PC-9 (cell line): Measurements from ENCODE around the gene SLC15A2. TPM values are rescaled to one million over a fixed set of nuclear protein-coding genes. Genes with fewer than 3 reads are reported as not detected.

Experiments
- BruUV-seq: library from RNA; stranded (reverse); fragments of 400-500 nt; replicated peaks from 2 replicates; lab custom pipeline; 2021; lab: Mats Ljungman, UMichigan
- CTCF ChIA-PET: fragments of 300-600 bp; sonication (Branson Sonifier 250); formaldehyde crosslinking; loops from one replicate; lab custom pipeline; 2022; ENCODE audit warnings: antibody characterized with exemption; lab: Charles Lee
- POLR2A ChIA-PET: fragments of 300-600 bp; sonication (Branson Sonifier 250); formaldehyde crosslinking; loops from one replicate; lab custom pipeline; 2022; ENCODE audit warnings: antibody characterized with exemption; ENCODE audit not compliant: unreplicated experiment; lab: Charles Lee
- DNase-seq, 2 experiments: peaks; one replicate each; pipeline versions ENCODE4 v3.0.0 to v3.0.0-alpha.2; 2015 to 2022; ENCODE audit warnings: mixed read lengths in 1 of 2
- H2AFZ ChIP-seq: fragments of 200-600 bp; sonication (generic); 2 replicates; pipeline ENCODE4 v1.8.1; 2017; ENCODE audit warnings: antibody characterized with exemption
- H3F3A ChIP-seq: fragments of 200-600 bp; sonication (generic); 2 replicates; pipeline ENCODE4 v1.8.1; 2017; ENCODE audit warnings: antibody characterized with exemption, mild to moderate bottlenecking, low read depth; ENCODE audit not compliant: insufficient read depth
- H3K27ac ChIP-seq: fragments of 200-600 bp; sonication (generic); 2 replicates; pipeline ENCODE4 v1.6.1; 2016; ENCODE audit warnings: mixed run types
- H3K27me3 ChIP-seq: fragments of 200-600 bp; sonication (generic); 2 replicates; pipeline ENCODE4 v1.6.1; 2016; ENCODE audit warnings: low read depth, mixed run types; ENCODE audit not compliant: insufficient read depth
- H3K36me3 ChIP-seq: fragments of 200-600 bp; sonication (generic); 2 replicates; pipeline ENCODE4 v1.6.1; 2016; ENCODE audit warnings: low read depth, mixed run types
- H3K4me1 ChIP-seq: fragments of 200-600 bp; sonication (generic); replicated peaks from 2 replicates; pipeline ENCODE4 v1.6.1; 2016; ENCODE audit warnings: mixed run types; ENCODE audit not compliant: insufficient read depth
- H3K4me2 ChIP-seq: fragments of 200-600 bp; sonication (generic); 2 replicates; pipeline ENCODE4 v1.6.1; 2017; ENCODE audit warnings: mixed run types
- H3K4me3 ChIP-seq: fragments of 200-600 bp; sonication (generic); 2 replicates; pipeline ENCODE4 v1.6.1; 2016; ENCODE audit warnings: mixed run types
- H3K79me2 ChIP-seq: fragments of 200-600 bp; sonication (generic); 2 replicates; pipeline ENCODE4 v1.6.1; 2017; ENCODE audit warnings: low read depth, mixed run types
- H3K9me2 ChIP-seq: fragments of 200-600 bp; sonication (generic); 2 replicates; pipeline ENCODE4 v1.8.1; 2017; ENCODE audit warnings: mild to moderate bottlenecking; ENCODE audit not compliant: insufficient read depth
- H3K9me3 ChIP-seq: fragments of 200-600 bp; sonication (generic); 2 replicates; pipeline ENCODE4 v1.8.1; 2016; ENCODE audit warnings: low read depth; ENCODE audit not compliant: insufficient read depth
- H4K20me1 ChIP-seq: fragments of 200-600 bp; sonication (generic); 2 replicates; pipeline ENCODE4 v1.8.1; 2017; ENCODE audit not compliant: insufficient read depth
- EZH2 ChIP-seq: fragments of 200-600 bp; sonication (generic); IDR thresholded peaks from 2 replicates; pipeline ENCODE4 v1.8.0; 2017; ENCODE audit warnings: antibody characterized with exemption, low read depth
- intact Hi-C: fragments of 100-400 bp; cut with micrococcal nuclease; formaldehyde crosslinking; loops from one replicate; pipeline ENCODE4 v1.10.0; 2022; ENCODE audit not compliant: unreplicated experiment
- total RNA-seq: library from RNA; stranded (reverse); gene quantifications from 2 replicates; pipeline ENCODE4 v1.2.3, GENCODE V29; 2021
- TF ChIP-seq, protein P1 (sequence below): fragments of 200-600 bp; sonication (generic); conservative IDR thresholded peaks from 2 replicates; pipeline ENCODE4 v1.6.1; 2017; ENCODE audit warnings: mixed run types, antibody characterized with exemption, mild to moderate bottlenecking, moderate library complexity

The SLC15A2 gene
- total RNA-seq, 1 experiment from 2014 or later: 2.8 TPM

DNA sequence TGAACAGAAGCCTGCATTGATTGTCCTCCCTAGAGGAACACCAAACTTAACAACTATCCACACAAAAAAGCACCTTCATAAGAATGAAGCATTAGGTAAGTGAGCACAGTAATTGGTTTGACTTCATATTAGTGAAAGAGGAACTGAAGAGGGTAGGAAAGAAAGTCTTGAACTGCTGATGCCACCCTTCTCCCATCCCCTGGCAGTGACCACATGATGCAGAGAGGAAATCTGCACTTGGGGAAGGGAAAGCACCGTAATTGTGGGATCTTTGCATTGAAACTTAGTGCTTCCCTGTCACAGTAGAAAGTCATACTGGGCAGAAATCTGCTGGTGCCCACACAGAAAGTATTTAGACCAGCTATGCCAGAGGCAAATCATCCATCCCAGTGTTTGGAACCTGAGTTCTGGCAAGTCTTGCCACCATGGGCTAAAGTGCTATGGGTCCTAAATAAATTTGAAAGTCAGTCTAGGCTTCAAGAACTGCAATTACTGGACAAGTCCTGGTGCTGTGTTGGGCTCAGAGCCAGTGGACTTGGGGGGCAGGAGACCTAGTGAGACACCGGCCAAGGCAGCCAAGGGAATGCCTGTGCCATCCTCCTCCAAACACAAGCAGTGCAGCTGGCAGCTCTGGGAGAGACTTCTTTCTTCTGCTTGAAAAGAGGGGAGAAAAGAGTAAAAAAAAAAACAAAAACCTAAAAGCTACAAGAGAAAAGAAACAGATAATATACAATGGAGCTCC, 63.6 kb downstream of the SLC15A2 start:
- no peak for DNase-seq
- Histone ChIP-seq H3K27me3 (no peaks in the 10 kb centered on the region), H3K27ac (no peak overlapping the region), H3F3A (no peaks in the 10 kb centered on the region), H3K4me1 (no peaks in the 10 kb centered on the region), H3K4me3 (no peak overlapping the region), H3K9me3 (no peaks in the 10 kb centered on the region; the same call in 1 of the 2 replicates), H4K20me1 (no peaks in the 10 kb centered on the region), H3K79me2 (no peaks in the 10 kb centered on the region), H2AFZ (no peak overlapping the region), H3K9me2 (0 out of 2 replicates have a peak, but pooled peaks cover 6% of the 10 kb centered on the region), H3K4me2 (no peak overlapping the region), H3K36me3 (no peaks in the 10 kb centered on the region)
- ChIA-PET CTCF (no interaction called here), POLR2A (no interaction called here)
- no TSS peak for BruUV-seq
- intact Hi-C loops: no loop called here
- TF ChIP-seq, protein P1, sequence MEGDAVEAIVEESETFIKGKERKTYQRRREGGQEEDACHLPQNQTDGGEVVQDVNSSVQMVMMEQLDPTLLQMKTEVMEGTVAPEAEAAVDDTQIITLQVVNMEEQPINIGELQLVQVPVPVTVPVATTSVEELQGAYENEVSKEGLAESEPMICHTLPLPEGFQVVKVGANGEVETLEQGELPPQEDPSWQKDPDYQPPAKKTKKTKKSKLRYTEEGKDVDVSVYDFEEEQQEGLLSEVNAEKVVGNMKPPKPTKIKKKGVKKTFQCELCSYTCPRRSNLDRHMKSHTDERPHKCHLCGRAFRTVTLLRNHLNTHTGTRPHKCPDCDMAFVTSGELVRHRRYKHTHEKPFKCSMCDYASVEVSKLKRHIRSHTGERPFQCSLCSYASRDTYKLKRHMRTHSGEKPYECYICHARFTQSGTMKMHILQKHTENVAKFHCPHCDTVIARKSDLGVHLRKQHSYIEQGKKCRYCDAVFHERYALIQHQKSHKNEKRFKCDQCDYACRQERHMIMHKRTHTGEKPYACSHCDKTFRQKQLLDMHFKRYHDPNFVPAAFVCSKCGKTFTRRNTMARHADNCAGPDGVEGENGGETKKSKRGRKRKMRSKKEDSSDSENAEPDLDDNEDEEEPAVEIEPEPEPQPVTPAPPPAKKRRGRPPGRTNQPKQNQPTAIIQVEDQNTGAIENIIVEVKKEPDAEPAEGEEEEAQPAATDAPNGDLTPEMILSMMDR: no peak
- TF ChIP-seq EZH2: no peak

DNA sequence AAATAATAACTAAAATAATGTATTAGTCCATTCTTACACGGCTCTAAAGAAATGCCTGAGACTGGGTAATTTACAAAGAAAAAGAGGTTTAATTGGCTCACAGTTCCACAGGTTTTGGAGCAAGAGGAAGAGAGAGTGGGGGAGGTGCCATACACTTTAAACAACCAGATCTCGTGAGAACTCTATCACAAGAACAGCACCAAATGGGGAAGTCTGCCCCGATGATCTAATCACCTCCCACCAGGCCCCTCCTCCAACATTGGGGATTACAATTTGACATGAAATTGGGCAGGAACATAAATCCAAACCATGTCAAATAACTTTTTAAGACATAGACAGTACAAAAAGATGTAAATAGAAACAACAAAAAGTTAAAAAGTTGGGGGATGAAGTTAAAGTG, 64.6 kb downstream of the SLC15A2 start:
- intact Hi-C loops: no loop called here
- no peak overlapping the region for H2AFZ ChIP-seq
- ChIA-PET POLR2A (no interaction called here), CTCF (no interaction called here)
- no peaks in the 10 kb centered on the region for H4K20me1 ChIP-seq
- H3K79me2 ChIP-seq: no peaks in the 10 kb centered on the region
- H3K36me3 ChIP-seq: no peaks in the 10 kb centered on the region
- no peak overlapping the region for H3K4me2 ChIP-seq
- H3K9me2 ChIP-seq: 0 out of 2 replicates have a peak, but pooled peaks cover 6% of the 10 kb centered on the region
- H3K4me3 ChIP-seq: no peak overlapping the region
- no peaks in the 10 kb centered on the region for H3F3A ChIP-seq
- H3K4me1 ChIP-seq: no peaks in the 10 kb centered on the region
- no peak for TF ChIP-seq EZH2
- TF ChIP-seq, protein P1: no peak
- BruUV-seq: no TSS peak
- H3K27me3 ChIP-seq: no peaks in the 10 kb centered on the region
- no peak overlapping the region for H3K27ac ChIP-seq
- no peak for DNase-seq
- H3K9me3 ChIP-seq: no peaks in the 10 kb centered on the region; the same call in 1 of the 2 replicates

DNA sequence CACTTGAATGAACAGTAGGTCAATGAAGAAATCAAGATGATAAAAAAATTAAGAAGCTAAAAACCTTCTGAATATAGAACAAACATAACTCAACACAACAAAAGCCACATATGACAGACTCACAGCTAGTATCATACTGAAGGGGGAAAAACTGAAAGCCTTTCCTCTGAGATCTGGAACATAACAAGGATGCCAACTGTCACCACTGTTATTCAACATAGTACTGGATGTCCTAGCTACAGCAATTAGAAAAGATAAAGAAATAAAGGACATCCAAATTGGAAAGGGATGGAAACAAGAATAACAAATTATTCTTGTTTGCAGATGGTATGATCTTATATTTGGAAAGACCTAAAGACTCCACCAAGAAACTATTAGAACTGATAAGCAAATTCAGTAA, 67.1 kb downstream of the SLC15A2 start:
- no peaks in the 10 kb centered on the region for H3K4me1 ChIP-seq
- TF ChIP-seq, protein P1: no peak
- TF ChIP-seq EZH2: no peak
- H3K27ac ChIP-seq: no peak overlapping the region
- BruUV-seq: no TSS peak
- no peak for DNase-seq
- H3K36me3 ChIP-seq: no peaks in the 10 kb centered on the region
- H2AFZ ChIP-seq: no peak overlapping the region
- no peaks in the 10 kb centered on the region; the same call in 1 of the 2 replicates for H3K9me3 ChIP-seq
- POLR2A ChIA-PET: interaction anchor here (0.7 kb wide), 1 partner anchor 8 kb away, joined by 3 read pairs; no protein-coding TSS in a partner anchor
- 0 out of 2 replicates have a peak, but pooled peaks cover 6% of the 10 kb centered on the region for H3K9me2 ChIP-seq
- CTCF ChIA-PET: no interaction called here
- H3F3A ChIP-seq: no peaks in the 10 kb centered on the region
- no peaks in the 10 kb centered on the region for H3K27me3 ChIP-seq
- H4K20me1 ChIP-seq: no peaks in the 10 kb centered on the region
- H3K4me2 ChIP-seq: no peak overlapping the region
- H3K4me3 ChIP-seq: no peak overlapping the region
- intact Hi-C loops: no loop called here
- H3K79me2 ChIP-seq: no peaks in the 10 kb centered on the region
